ENCODE data around the gene HSPA4.
A peak's percentile ranks its signal among the peaks of the same experiment; 100 is the strongest.

DNA sequence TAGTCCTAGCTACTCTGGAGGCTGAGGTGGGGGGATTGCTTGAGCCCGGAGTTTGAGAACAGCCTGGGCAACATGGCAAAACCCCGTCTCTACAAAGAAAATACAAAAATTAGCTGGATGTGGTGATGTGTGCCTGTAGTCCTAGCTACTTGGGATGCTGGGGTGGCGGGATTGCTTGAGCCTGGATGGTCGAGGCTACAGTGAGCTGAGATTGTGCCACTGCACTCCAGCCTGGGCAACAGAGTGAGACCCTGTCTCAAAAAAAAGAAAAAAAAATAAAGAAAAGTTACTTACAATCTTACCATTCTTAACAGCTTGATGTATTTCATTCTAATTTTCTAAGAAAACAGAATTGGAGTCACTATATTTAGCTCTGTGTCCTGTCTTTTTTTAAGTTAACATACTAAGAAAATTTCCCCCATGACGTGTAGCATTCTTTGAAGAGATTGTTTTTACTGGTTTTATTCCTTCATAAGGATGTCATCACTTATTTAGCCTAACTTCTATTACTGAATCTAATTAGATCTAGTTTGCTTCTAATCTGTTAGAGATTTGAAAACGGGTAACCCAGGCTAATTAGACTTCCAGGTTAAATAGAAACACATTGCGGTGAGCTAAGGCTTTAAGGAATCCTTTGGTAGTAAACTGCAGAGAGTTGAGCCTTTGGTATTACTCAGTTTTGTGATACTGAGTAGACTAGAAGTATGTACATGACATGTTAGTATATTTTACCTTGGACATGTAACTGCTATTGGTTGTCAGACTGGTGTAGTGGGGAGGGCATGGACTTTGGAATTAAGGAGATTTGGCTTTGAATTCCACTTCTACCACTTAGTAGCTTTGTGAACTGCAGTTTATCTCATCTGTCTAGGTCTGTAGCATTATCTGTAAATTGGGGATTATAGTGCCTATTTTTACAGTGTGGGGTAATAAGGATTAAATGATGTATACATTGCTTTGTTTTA is 24.0 kb downstream of the HSPA4 start:
- TF ChIP-seq SP1 (IDR thresholded peaks at IDR 0.05) (peak; percentile 46), JUND (IDR thresholded peaks at IDR 0.05) (no peak), YY1 (IDR thresholded peaks at IDR 0.05) (no peak)
- TF ChIP-seq, protein P1, sequence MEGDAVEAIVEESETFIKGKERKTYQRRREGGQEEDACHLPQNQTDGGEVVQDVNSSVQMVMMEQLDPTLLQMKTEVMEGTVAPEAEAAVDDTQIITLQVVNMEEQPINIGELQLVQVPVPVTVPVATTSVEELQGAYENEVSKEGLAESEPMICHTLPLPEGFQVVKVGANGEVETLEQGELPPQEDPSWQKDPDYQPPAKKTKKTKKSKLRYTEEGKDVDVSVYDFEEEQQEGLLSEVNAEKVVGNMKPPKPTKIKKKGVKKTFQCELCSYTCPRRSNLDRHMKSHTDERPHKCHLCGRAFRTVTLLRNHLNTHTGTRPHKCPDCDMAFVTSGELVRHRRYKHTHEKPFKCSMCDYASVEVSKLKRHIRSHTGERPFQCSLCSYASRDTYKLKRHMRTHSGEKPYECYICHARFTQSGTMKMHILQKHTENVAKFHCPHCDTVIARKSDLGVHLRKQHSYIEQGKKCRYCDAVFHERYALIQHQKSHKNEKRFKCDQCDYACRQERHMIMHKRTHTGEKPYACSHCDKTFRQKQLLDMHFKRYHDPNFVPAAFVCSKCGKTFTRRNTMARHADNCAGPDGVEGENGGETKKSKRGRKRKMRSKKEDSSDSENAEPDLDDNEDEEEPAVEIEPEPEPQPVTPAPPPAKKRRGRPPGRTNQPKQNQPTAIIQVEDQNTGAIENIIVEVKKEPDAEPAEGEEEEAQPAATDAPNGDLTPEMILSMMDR (IDR thresholded peaks at IDR 0.05; ENCODE audit: low read depth, low read length, missing input control), result no peak

Data from liver (tissue), 3 donors.